HG03439 (cell line): ENCODE measurements around the gene ANO3.

Source experiments
- ATAC-seq: cut with Tn5 transposase; IDR thresholded peaks from one replicate; pipeline ENCODE4 v1.9.1; 2021; ENCODE audit warnings: mild to moderate bottlenecking, moderate library complexity; ENCODE audit not compliant: unreplicated experiment

ANO3 gene

GRCh38 chr11:26353010-26353409 lies 21.1 kb downstream of the ANO3 start:
- no peak for ATAC-seq

GRCh38 chr11:26359055-26359454 lies 27.1 kb downstream of the ANO3 start:
- ATAC-seq: no peak

GRCh38 chr11:26365284-26365683 lies 33.4 kb downstream of the ANO3 start:
- no peak for ATAC-seq

- no peak for ATAC-seq
These were observed 45.7 kb downstream of the ANO3 start for GRCh38 chr11:26377619-26378018.

- no peak for ATAC-seq
These were observed 67.4 kb downstream of the ANO3 start for GRCh38 chr11:26399336-26399735.

- ATAC-seq: no peak
These were observed 78.9 kb downstream of the ANO3 start for GRCh38 chr11:26410706-26411366.

GRCh38 chr11:26412955-26413354 lies 81.0 kb downstream of the ANO3 start:
- no peak for ATAC-seq

GRCh38 chr11:26418386-26418912 lies 86.5 kb downstream of the ANO3 start:
- ATAC-seq: no peak

- no peak for ATAC-seq
These were observed 88.4 kb downstream of the ANO3 start for GRCh38 chr11:26420331-26420730.

- no peak for ATAC-seq
These were observed 92.3 kb downstream of the ANO3 start for GRCh38 chr11:26424255-26424654.

- ATAC-seq: no peak
These were observed 107.9 kb downstream of the ANO3 start for GRCh38 chr11:26439854-26440253.

- no peak for ATAC-seq
These were observed 110.2 kb downstream of the ANO3 start for GRCh38 chr11:26442131-26442530.

- ATAC-seq: no peak
These were observed 111.7 kb downstream of the ANO3 start for GRCh38 chr11:26443617-26444016.

- ATAC-seq: no peak
These were observed 125.7 kb downstream of the ANO3 start for GRCh38 chr11:26457636-26458035.

GRCh38 chr11:26465274-26465673 lies 133.3 kb downstream of the ANO3 start:
- no peak for ATAC-seq

- no peak for ATAC-seq
These were observed 135.6 kb downstream of the ANO3 start for GRCh38 chr11:26467506-26467905.

GRCh38 chr11:26470992-26471391 lies 139.1 kb downstream of the ANO3 start:
- no peak for ATAC-seq

- no peak for ATAC-seq
These were observed 141.6 kb downstream of the ANO3 start for GRCh38 chr11:26473216-26474194.

- no peak for ATAC-seq
These were observed 142.5 kb downstream of the ANO3 start for GRCh38 chr11:26474401-26474800.

GRCh38 chr11:26477396-26477795 lies 145.5 kb downstream of the ANO3 start:
- no peak for ATAC-seq

- no peak for ATAC-seq
These were observed 146.8 kb downstream of the ANO3 start for GRCh38 chr11:26478710-26479109.

- ATAC-seq: no peak
These were observed 148.1 kb downstream of the ANO3 start for GRCh38 chr11:26480041-26480440.
